Measurements from ENCODE around the gene SLC6A6. TPM values are rescaled to one million over a fixed set of nuclear protein-coding genes. Genes with fewer than 3 reads are reported as not detected.

SLC6A6 gene
- total RNA-seq, 1 experiment from 2014 or later: 211 TPM

GRCh38 chr3:14525685-14526631 lies 123.6 kb downstream of the SLC6A6 start:
- TF ChIP-seq ZNF281 (CRISPR knock-in tag; IDR thresholded peaks at IDR 0.05) (no peak), FOXP4 (CRISPR knock-in tag; IDR thresholded peaks at IDR 0.05) (no peak)
- no peak for DNase-seq (ENCODE audit: low spot score)
- ChIA-PET CTCF (interaction anchor here (1.2 to 2.2 kb wide), 7 partner anchors 9 to 322 kb away, joined by 4 to 11 read pairs (median 8); no protein-coding TSS in a partner anchor), POLR2A (no interaction called here)
- H3K27me3 Mint-ChIP-seq (ENCODE audit: low read depth): no peaks in the 10 kb centered on the region; the same call in 1 of the 2 replicates
- peaks cover 8% of the 10 kb centered on the region for H3K9me3 Mint-ChIP-seq
- peak; percentile 31 for ATAC-seq
- peaks cover 22% of the 10 kb centered on the region for H3K4me1 Mint-ChIP-seq
- 0 out of 2 replicates have a peak, but pooled peaks cover 3% of the 10 kb centered on the region for H3K36me3 Mint-ChIP-seq
- no peak overlapping the region for H3K4me3 Mint-ChIP-seq
- H3K27ac Mint-ChIP-seq: 0 out of 2 replicates have a peak overlapping the region, but pooled peaks have one; percentile 43

GRCh38 chr3:14528081-14528480 lies 125.7 kb downstream of the SLC6A6 start:
- H3K4me1 Mint-ChIP-seq: peaks cover 36% of the 10 kb centered on the region
- H3K4me3 Mint-ChIP-seq: no peak overlapping the region
- no peaks in the 10 kb centered on the region; the same call in 1 of the 2 replicates for H3K27me3 Mint-ChIP-seq (ENCODE audit: low read depth)
- DNase-seq (ENCODE audit: low spot score) (no peak), ATAC-seq (no peak)
- H3K36me3 Mint-ChIP-seq: 0 out of 2 replicates have a peak, but pooled peaks cover 3% of the 10 kb centered on the region
- no peak overlapping the region for H3K27ac Mint-ChIP-seq
- ChIA-PET POLR2A (no interaction called here), CTCF (interaction anchor here (0.6 kb wide), 1 partner anchor 25 kb away, joined by 3 read pairs; no protein-coding TSS in a partner anchor)
- H3K9me3 Mint-ChIP-seq: peaks cover 8% of the 10 kb centered on the region
- no peak for TF ChIP-seq PRRX2 (CRISPR knock-in tag; IDR thresholded peaks at IDR 0.05)
- no peak for TF ChIP-seq NR3C1 (CRISPR knock-in tag; conservative IDR thresholded peaks at IDR 0.05; ENCODE audit: low read depth)
- TF ChIP-seq ZBTB43 (CRISPR knock-in tag; IDR thresholded peaks at IDR 0.05): no peak
- TF ChIP-seq E2F5 (CRISPR knock-in tag; IDR thresholded peaks at IDR 0.05): no peak
- no peak for TF ChIP-seq MLX (CRISPR knock-in tag; IDR thresholded peaks at IDR 0.05)
- no peak for TF ChIP-seq MXD4 (CRISPR knock-in tag; IDR thresholded peaks at IDR 0.05; ENCODE audit: borderline replicate concordance)
- TF ChIP-seq ZBTB21 (CRISPR knock-in tag; IDR thresholded peaks at IDR 0.05; ENCODE audit: borderline replicate concordance): no peak
- TF ChIP-seq ZNF232 (CRISPR knock-in tag; IDR thresholded peaks at IDR 0.05): no peak
- TF ChIP-seq SMAD4 (CRISPR knock-in tag; IDR thresholded peaks at IDR 0.05): no peak
- no peak for TF ChIP-seq ESRRA (CRISPR knock-in tag; IDR thresholded peaks at IDR 0.05; ENCODE audit: borderline replicate concordance)
- TF ChIP-seq AR (CRISPR knock-in tag; IDR thresholded peaks at IDR 0.05): no peak
- TF ChIP-seq FOXJ3 (CRISPR knock-in tag; IDR thresholded peaks at IDR 0.05; ENCODE audit: borderline replicate concordance): no peak
- no peak for TF ChIP-seq CREB1 (CRISPR knock-in tag; IDR thresholded peaks at IDR 0.05)
- no peak for TF ChIP-seq JAZF1 (CRISPR knock-in tag; IDR thresholded peaks at IDR 0.05)
